Vagina (tissue), 2 donors: ENCODE measurements around the gene MARK3. TPM values are rescaled to one million over a fixed set of nuclear protein-coding genes. Genes with fewer than 3 reads are reported as not detected.

ENCODE experiments used
- DNase-seq, 2 donors: peaks; one replicate each; pipeline ENCODE4 v3.0.0-alpha.2; 2017; ENCODE audit errors: extremely low spot score in 2 of 2
- H3K27ac ChIP-seq: fragments of 200-600 bp; sonication (generic); one replicate; pipeline ENCODE4 v1.5.1; 2019
- H3K27me3 ChIP-seq: fragments of 200-600 bp; sonication (generic); one replicate; pipeline ENCODE4 v1.5.1; 2019
- H3K36me3 ChIP-seq, 2 donors: fragments of 200-600 bp; sonication (generic); one replicate each; pipeline ENCODE4 v1.5.1; 2017 to 2019
- H3K4me1 ChIP-seq: fragments of 200-600 bp; sonication (generic); one replicate; pipeline ENCODE4 v1.5.1; 2019
- H3K4me3 ChIP-seq, 2 donors: fragments of 200-600 bp; sonication (generic); 1 replicate in 1 of 2; 2 replicates in 1 of 2; pipeline ENCODE4 v1.5.1; 2016 to 2019
- H3K9me3 ChIP-seq: fragments of 200-600 bp; sonication (generic); one replicate; pipeline ENCODE4 v1.5.1; 2019
- CTCF ChIP-seq, 3 experiments: fragments of 450-650 bp in 2 of 3; fragments of 200-600 bp in 1 of 3; sonication (generic) in 1 of 3; IDR thresholded peaks; one replicate each; pipeline ENCODE4 v1.5.1; 2017 to 2019; ENCODE audit warnings: antibody characterized with exemption in 3 of 3, mild to moderate bottlenecking in 2 of 3, moderate library complexity in 2 of 3
- POLR2A ChIP-seq, 2 donors: fragments of 450-650 bp; IDR thresholded peaks; one replicate each; pipeline ENCODE4 v1.6.1; 2017; ENCODE audit warnings: antibody characterized with exemption in 2 of 2, mild to moderate bottlenecking in 2 of 2, moderate library complexity in 2 of 2
- POLR2AphosphoS5 ChIP-seq, 2 donors: sonication (generic); formaldehyde crosslinking; IDR thresholded peaks; one replicate each; pipeline ENCODE4 v1.9.0; 2017; ENCODE audit warnings: antibody characterized with exemption in 2 of 2, mild to moderate bottlenecking in 2 of 2, low read depth in 1 of 2; ENCODE audit not compliant: insufficient read depth in 1 of 2
- intact Hi-C: fragments of 100-400 bp; cut with DNase I; formaldehyde crosslinking; loops from one replicate; pipeline ENCODE4 v1.15.1; 2023
- total RNA-seq: library from RNA; depleted of rRNA; stranded (reverse); fragments of >200 nt; gene quantifications from one replicate; pipeline ENCODE4 v1.2.3, GENCODE V29; 2016

Gene MARK3
- total RNA-seq, 1 donor from 2014 or later: 77.6 TPM

- peaks cover 0 to 5% of the 10 kb centered on the region in 2 donors for H3K36me3 ChIP-seq
- H3K27me3 ChIP-seq: no peaks in the 10 kb centered on the region
- TF ChIP-seq POLR2A (IDR thresholded peaks at IDR 0.05) (no peak), POLR2AphosphoS5 (IDR thresholded peaks at IDR 0.05; ENCODE audit: insufficient read depth in 1 of 2, low read depth in 1 of 2) (no peak), CTCF (IDR thresholded peaks at IDR 0.05) (no peak)
- H3K9me3 ChIP-seq: no peaks in the 10 kb centered on the region
- intact Hi-C loops: no loop called here
- H3K27ac ChIP-seq: no peak overlapping the region
- peaks cover 8% of the 10 kb centered on the region for H3K4me1 ChIP-seq
- DNase-seq: no peak
- no peak overlapping the region for H3K4me3 ChIP-seq
These were observed 59.8 kb downstream of the MARK3 start for GRCh38 chr14:103444837-103445524.

GRCh38 chr14:103445806-103446205, 60.6 kb downstream of the MARK3 start:
- no peak for TF ChIP-seq CTCF (IDR thresholded peaks at IDR 0.05)
- TF ChIP-seq POLR2AphosphoS5 (IDR thresholded peaks at IDR 0.05; ENCODE audit: insufficient read depth in 1 of 2, low read depth in 1 of 2): no peak
- no peak for TF ChIP-seq POLR2A (IDR thresholded peaks at IDR 0.05)
- no peak for DNase-seq
- H3K4me1 ChIP-seq: peaks cover 8% of the 10 kb centered on the region

GRCh38 chr14:103448097-103448496, 62.9 kb downstream of the MARK3 start:
- no peak for DNase-seq
- Histone ChIP-seq H3K9me3 (no peaks in the 10 kb centered on the region), H3K4me1 (peaks cover 8% of the 10 kb centered on the region), H3K27ac (no peak overlapping the region), H3K27me3 (no peaks in the 10 kb centered on the region), H3K4me3 (no peak overlapping the region), H3K36me3 (no peaks in the 10 kb centered on the region)
- intact Hi-C loops: no loop called here
- TF ChIP-seq POLR2AphosphoS5 (IDR thresholded peaks at IDR 0.05; ENCODE audit: insufficient read depth in 1 of 2, low read depth in 1 of 2) (no peak), CTCF (IDR thresholded peaks at IDR 0.05) (no peak), POLR2A (IDR thresholded peaks at IDR 0.05) (no peak)

More at GRCh38 chr14:103445806-103446205, 60.6 kb downstream of the MARK3 start:
- H3K27me3 ChIP-seq: no peaks in the 10 kb centered on the region
- no peak overlapping the region for H3K4me3 ChIP-seq
- H3K27ac ChIP-seq: no peak overlapping the region
- H3K9me3 ChIP-seq: no peaks in the 10 kb centered on the region
- no peaks in the 10 kb centered on the region for H3K36me3 ChIP-seq
- intact Hi-C loops: no loop called here

- H3K27me3 ChIP-seq: no peaks in the 10 kb centered on the region
- H3K9me3 ChIP-seq: no peaks in the 10 kb centered on the region
- H3K27ac ChIP-seq: no peak overlapping the region
- no peak for TF ChIP-seq CTCF (IDR thresholded peaks at IDR 0.05)
- no peak for TF ChIP-seq POLR2AphosphoS5 (IDR thresholded peaks at IDR 0.05; ENCODE audit: insufficient read depth in 1 of 2, low read depth in 1 of 2)
- TF ChIP-seq POLR2A (IDR thresholded peaks at IDR 0.05): no peak
- H3K4me3 ChIP-seq: no peak overlapping the region
- no peak for DNase-seq
- intact Hi-C loops: no loop called here
- peaks cover 8% of the 10 kb centered on the region for H3K4me1 ChIP-seq
- H3K36me3 ChIP-seq: no peaks in the 10 kb centered on the region
These were observed 64.5 kb downstream of the MARK3 start for GRCh38 chr14:103449634-103450161.

GRCh38 chr14:103450416-103450815, 65.2 kb downstream of the MARK3 start:
- TF ChIP-seq POLR2AphosphoS5 (IDR thresholded peaks at IDR 0.05; ENCODE audit: insufficient read depth in 1 of 2, low read depth in 1 of 2): no peak
- no peak for TF ChIP-seq POLR2A (IDR thresholded peaks at IDR 0.05)
- no peak for TF ChIP-seq CTCF (IDR thresholded peaks at IDR 0.05)
- H3K27me3 ChIP-seq: no peaks in the 10 kb centered on the region
- H3K27ac ChIP-seq: no peak overlapping the region
- no peak overlapping the region for H3K4me3 ChIP-seq
- no peaks in the 10 kb centered on the region for H3K9me3 ChIP-seq
- intact Hi-C loops: no loop called here
- no peak for DNase-seq
- H3K36me3 ChIP-seq: no peaks in the 10 kb centered on the region
- peaks cover 6% of the 10 kb centered on the region for H3K4me1 ChIP-seq
